K562 (cell line): ENCODE measurements around the gene PXN. TPM values are rescaled to one million over a fixed set of nuclear protein-coding genes. Genes with fewer than 3 reads are reported as not detected.
A peak's percentile ranks its signal among the peaks of the same experiment; 100 is the strongest.

ENCODE experiments used
- ATAC-seq: fragments of 200-7000 bp; cut with Tn5 transposase; 3 replicates; pipeline ENCODE4 v1.9.1; 2020; ENCODE audit warnings: moderate library complexity
- BruUV-seq: library from RNA; stranded (reverse); fragments of 400-500 nt; replicated peaks from 2 replicates; lab custom pipeline; 2021; lab: Mats Ljungman, UMichigan
- CTCF ChIA-PET: fragments of 300-600 bp; formaldehyde crosslinking; extraction: SDS; loops from one replicate; lab custom pipeline; 2021; ENCODE audit warnings: low intra/inter-chr PET ratio; lab: Yijun Ruan, JAX
- POLR2A ChIA-PET: fragments of 300-600, 350-650 bp; sonication (Branson Sonifier 250); formaldehyde crosslinking; extraction: SDS; loops from one replicate; lab custom pipeline; 2021; ENCODE audit warnings: antibody characterized with exemption, inconsistent platforms; lab: Yijun Ruan, JAX
- DNase-seq, 4 experiments: peaks; one replicate each; pipeline versions ENCODE4 v3.0.0 to v3.0.0-alpha.2; 2011 to 2018; ENCODE audit warnings: low spot score in 3 of 4, mixed read lengths in 3 of 4; ENCODE audit errors: extremely low read depth in 1 of 4
- FAIRE-seq: peaks from 2 replicates; lab custom pipeline; 2011; peaks lifted over from hg19 to GRCh38; lab: Jason Lieb, UNC
- H2AFZ ChIP-seq: 2 replicates; pipeline ENCODE4 v1.6.0; 2011; ENCODE audit warnings: low read depth, low read length, control low read depth, inconsistent platforms
- H3K27ac ChIP-seq: fragments of 200-600 bp; 3 replicates; pipeline ENCODE4 v1.8.0; 2011; ENCODE audit warnings: low read depth, mild to moderate bottlenecking, control low read depth, inconsistent platforms, low read length, moderate library complexity, mixed read lengths; ENCODE audit errors: extremely low read depth
- H3K27me3 ChIP-seq, 2 experiments: fragments of 300-600 bp in 1 of 2; 2 replicates in 1 of 2; 3 replicates in 1 of 2; pipeline versions ENCODE4 v1.6.0 to v1.8.0; 2011; ENCODE audit warnings: inconsistent platforms in 2 of 2, low read length in 2 of 2, mild to moderate bottlenecking in 1 of 2, mixed read lengths in 1 of 2, moderate library complexity in 1 of 2; ENCODE audit not compliant: control insufficient read depth in 2 of 2, insufficient read depth in 2 of 2
- H3K36me3 ChIP-seq: fragments of 300-600 bp; 3 replicates; pipeline ENCODE4 v1.8.0; 2011; ENCODE audit warnings: mild to moderate bottlenecking, low read length, inconsistent platforms; ENCODE audit not compliant: control insufficient read depth, insufficient read depth
- H3K4me1 ChIP-seq, 2 experiments: fragments of 200-600 bp in 1 of 2; replicated peaks in 1 of 2; 2 replicates in 1 of 2; 3 replicates in 1 of 2; pipeline versions ENCODE4 v1.5.1 to v1.8.0; 2011; ENCODE audit warnings: inconsistent platforms in 2 of 2, low read length in 2 of 2, mild to moderate bottlenecking in 1 of 2, mixed read lengths in 1 of 2, moderate library complexity in 1 of 2; ENCODE audit not compliant: control insufficient read depth in 2 of 2, insufficient read depth in 2 of 2
- H3K4me2 ChIP-seq: 2 replicates; pipeline ENCODE4 v1.6.1; 2011; ENCODE audit warnings: low read length, control low read depth, inconsistent platforms, mixed read lengths; ENCODE audit not compliant: insufficient read depth
- H3K4me3 ChIP-seq: fragments of 200-600 bp; sonication (generic), shearing (Covaris generic); 2 replicates; pipeline ENCODE4 v1.5.1; 2016; ENCODE audit warnings: control low read depth, inconsistent platforms
- H3K79me2 ChIP-seq: fragments of 200-600 bp; 3 replicates; pipeline ENCODE4 v1.8.0; 2011; ENCODE audit warnings: low read length, inconsistent platforms; ENCODE audit not compliant: control insufficient read depth, insufficient read depth
- H3K9ac ChIP-seq, 2 experiments: 2 replicates each; pipeline versions ENCODE4 v1.6.0 to v1.6.1; 2011; ENCODE audit warnings: low read depth in 2 of 2, low read length in 2 of 2, control low read depth in 1 of 2, inconsistent platforms in 1 of 2, mild to moderate bottlenecking in 1 of 2, mixed read lengths in 1 of 2; ENCODE audit not compliant: insufficient read depth in 1 of 2
- H3K9me1 ChIP-seq: one replicate; pipeline ENCODE4 v1.6.0; 2011; ENCODE audit warnings: inconsistent platforms, mild to moderate bottlenecking, low read length, moderate library complexity; ENCODE audit not compliant: control insufficient read depth, insufficient read depth
- H3K9me3 ChIP-seq: replicated peaks from 2 replicates; pipeline ENCODE4 v1.5.1; 2011; ENCODE audit warnings: low read depth, low read length, inconsistent platforms; ENCODE audit not compliant: control insufficient read depth, insufficient read depth
- H4K20me1 ChIP-seq: replicated peaks from 2 replicates; pipeline ENCODE4 v1.6.1; 2011; ENCODE audit warnings: low read length, inconsistent platforms, mixed read lengths; ENCODE audit not compliant: control insufficient read depth, insufficient read depth
- CAMTA2 ChIP-seq: fragments of 250-450 bp; sonication (Bioruptor Pico); conservative IDR thresholded peaks from 2 replicates; pipeline ENCODE4 v1.5.1; 2022
- CBFB ChIP-seq: sonication (generic); formaldehyde crosslinking; IDR thresholded peaks from 2 replicates; pipeline ENCODE4 v1.4.0; 2020; ENCODE audit warnings: mild to moderate bottlenecking, missing genetic modification reagents
- CHD1 ChIP-seq: fragments of 200-600 bp; sonication (generic); IDR thresholded peaks from one replicate; pipeline ENCODE4 v1.6.1; 2012; ENCODE audit warnings: mild to moderate bottlenecking, moderate library complexity, low read length, inconsistent platforms
- FOXK1 ChIP-seq: sonication (generic); formaldehyde crosslinking; IDR thresholded peaks from 2 replicates; pipeline ENCODE4 v1.8.0; 2022; ENCODE audit warnings: missing genetic modification reagents, mild to moderate bottlenecking, borderline replicate concordance
- HSF4 ChIP-seq: fragments of 250-450 bp; sonication (Bioruptor Pico); IDR thresholded peaks from 2 replicates; pipeline ENCODE4 v2.1.2; 2022; ENCODE audit warnings: mild to moderate bottlenecking, moderate library complexity, borderline replicate concordance
- ILF3 ChIP-seq: fragments of 450-650 bp; IDR thresholded peaks from 2 replicates; pipeline ENCODE4 v1.6.1; 2018; ENCODE audit warnings: antibody characterized with exemption, mild to moderate bottlenecking, moderate library complexity, borderline replicate concordance
- MAFF ChIP-seq: IDR thresholded peaks from 2 replicates; pipeline ENCODE4 v1.6.1; 2012; ENCODE audit warnings: low read length, improper control_type of control experiment
- TFAM ChIP-seq: fragments of 250-450 bp; sonication (Bioruptor Pico); conservative IDR thresholded peaks from 2 replicates; pipeline ENCODE4 v1.5.0; 2021; ENCODE audit warnings: mild to moderate bottlenecking, moderate library complexity
- ZBTB11 ChIP-seq, 3 experiments: fragments of 200-800 bp in 1 of 3; fragments of 250-450 bp in 1 of 3; fragments of 450-650 bp in 1 of 3; sonication (Bioruptor Pico) in 1 of 3; sonication (Bioruptor generic) in 1 of 3; formaldehyde crosslinking in 1 of 3; IDR thresholded peaks; 2 replicates each; pipeline versions ENCODE4 v1.6.1 to v1.8.0; 2016 to 2022; ENCODE audit warnings: mild to moderate bottlenecking in 2 of 3, missing genetic modification characterization in 2 of 3, missing compliant biosample characterization in 1 of 3, moderate library complexity in 1 of 3
- ZFX ChIP-seq: sonication (generic); formaldehyde crosslinking; IDR thresholded peaks from 2 replicates; pipeline ENCODE4 v1.8.0; 2022; ENCODE audit warnings: mild to moderate bottlenecking, missing genetic modification reagents, moderate library complexity
- ZNF354B ChIP-seq: fragments of 250-450 bp; sonication (Bioruptor Pico); IDR thresholded peaks from 2 replicates; pipeline ENCODE4 v1.4.0; 2020
- WGBS: fragments of 100-300 bp; shearing (Covaris generic); methylation state at CpG from one replicate; pipeline ENCODE4 v1.1.6; 2016; ENCODE audit warnings: low coverage, mixed read lengths; ENCODE audit not compliant: insufficient coverage; ENCODE audit errors: missing lambda C conversion rate; 5-methylcytosine and 5-hydroxymethylcytosine counted together
- in situ Hi-C: fragments of 300-500 bp; cut with MboI; formaldehyde crosslinking; loops from 4 replicates; pipeline ENCODE4 v1.15.0; 2018; ENCODE audit warnings: inconsistent platforms, mixed read lengths
- intact Hi-C: fragments of 100-400 bp; cut with micrococcal nuclease; formaldehyde crosslinking; loops from 2 replicates; pipeline ENCODE4 v1.14.2; 2022
- polyA plus RNA-seq, 8 experiments: library from polyadenylated mRNA; depleted of rRNA in 4 of 8; stranded (reverse) in 5 of 8; unstranded in 3 of 8; fragments of >200 nt; fragmentation: Nextera tagmentation in 2 of 8; fragmentation: Illumina TruSeq in 1 of 8; extraction: Ambion mirVana in 2 of 8; extraction: Trizol in 1 of 8; gene quantifications; 2 replicates each; pipeline versions ENCODE4 v1.2.1 to v1.2.3, GENCODE V29; 2011 to 2014; ENCODE audit warnings: inconsistent platforms in 1 of 8, missing spikeins in 1 of 8
- total RNA-seq, 7 experiments: library from RNA; depleted of rRNA in 6 of 7; stranded (reverse); fragments of >200 nt in 6 of 7; fragmentation: Illumina TruSeq in 2 of 7; extraction: Trizol in 2 of 7; gene quantifications; 2 replicates each; pipeline versions ENCODE4 v1.2.1 to v1.2.3, GENCODE V29; 2011 to 2021; ENCODE audit warnings: low replicate concordance in 1 of 7
- TF ChIP-seq, protein P1 (sequence below): fragments of 450-650 bp; IDR thresholded peaks from one replicate; pipeline ENCODE4 v1.6.1; 2018; ENCODE audit warnings: mild to moderate bottlenecking, moderate library complexity; ENCODE audit not compliant: partially characterized antibody
- TF ChIP-seq, protein P2 (sequence below): fragments of 200-400 bp; formaldehyde crosslinking; IDR thresholded peaks from 2 replicates; pipeline ENCODE4 v1.6.1; 2017; ENCODE audit warnings: mild to moderate bottlenecking, low read depth, low read length, moderate library complexity

The PXN gene
- total and polyA plus RNA-seq, 9 of the 15 experiments (the other 6 are each of a cell fraction or from before 2014, with no cell fraction given), result 4.0 to 74.1 (median 18.6) TPM

DNA sequence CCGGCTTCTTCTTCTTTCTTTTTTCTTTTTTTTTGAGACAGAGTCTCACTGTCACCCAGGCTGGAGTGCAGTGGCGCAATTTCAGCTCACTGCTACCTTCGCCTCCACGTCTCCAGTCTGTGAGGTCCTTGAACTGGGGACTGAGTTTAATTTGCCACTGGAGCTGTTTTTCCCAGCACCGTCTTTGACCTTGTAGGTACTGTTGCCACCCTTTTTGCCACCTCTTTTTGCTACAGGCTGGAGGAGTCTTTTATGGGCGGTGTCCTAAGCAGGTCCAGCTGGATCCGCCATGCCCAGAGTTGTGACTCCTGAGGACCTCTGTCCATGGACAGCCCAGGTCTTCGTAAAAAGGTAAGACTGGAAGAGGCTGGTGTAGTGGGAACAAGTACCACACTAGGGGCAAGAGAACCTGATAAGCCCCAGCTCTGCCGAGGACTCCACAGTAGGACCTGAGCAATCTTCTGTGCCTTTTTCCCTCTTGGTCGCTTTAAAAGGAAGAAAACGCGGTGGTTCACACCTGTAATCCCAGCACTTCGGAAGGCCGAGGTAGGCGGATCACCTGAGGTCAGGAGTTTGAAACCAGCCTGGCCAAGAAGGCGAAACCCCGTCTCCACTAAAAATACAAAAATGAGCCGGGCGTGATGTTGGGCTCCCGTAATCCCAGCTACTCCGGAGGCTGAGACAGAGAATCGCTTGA lies 25.2 kb upstream of the PXN start (continued):
- TF ChIP-seq ZBTB11 (CRISPR knock-in tag; IDR thresholded peaks at IDR 0.05), result peak in 1 of 3 experiments; percentile 44; a peak in 1 of 6 replicates

GRCh38 chr12:120287491-120287890 lies 22.0 kb upstream of the PXN start:
- Histone ChIP-seq H3K4me2 (no peak overlapping the region), H3K27ac (no peak overlapping the region), H3K4me3 (no peak overlapping the region), H3K9ac (no peak overlapping the region), H3K27me3 (no peaks in the 10 kb centered on the region), H3K4me1 (peaks cover 5 to 27% of the 10 kb centered on the region in 2 experiments; a peak in 3 of 5 replicates), H4K20me1 (no peaks in the 10 kb centered on the region), H2AFZ (no peak overlapping the region), H3K9me1 (no peaks in the 10 kb centered on the region), H3K79me2 (no peaks in the 10 kb centered on the region), H3K9me3 (no peaks in the 10 kb centered on the region), H3K36me3 (no peaks in the 10 kb centered on the region)
- CTCF ChIA-PET, result no interaction called here
- FAIRE-seq, result no peak
- in situ Hi-C loops, result no loop called here
- intact Hi-C loops, result no loop called here
- 21% methylated on average over 12 of the region's 12 CpGs for WGBS
- POLR2A ChIA-PET, result interaction anchor here (0.6 to 7.4 kb wide), 10 partner anchors 13 to 1346 kb away, joined by 3 to 37 read pairs (median 4); partner anchors contain the start of gene RPLP0
- no peak for ATAC-seq
- no TSS peak for BruUV-seq
- DNase-seq, result no peak
- TF ChIP-seq CAMTA2, result no peak
- no peak for TF ChIP-seq ZFX (CRISPR knock-in tag)
- no peak for TF ChIP-seq TFAM (CRISPR knock-in tag)
- TF ChIP-seq ILF3, result no peak
- no peak for TF ChIP-seq FOXK1 (CRISPR knock-in tag)
- no peak for TF ChIP-seq HSF4 (CRISPR knock-in tag)
- TF ChIP-seq MAFF, result no peak
- TF ChIP-seq, protein P1, sequence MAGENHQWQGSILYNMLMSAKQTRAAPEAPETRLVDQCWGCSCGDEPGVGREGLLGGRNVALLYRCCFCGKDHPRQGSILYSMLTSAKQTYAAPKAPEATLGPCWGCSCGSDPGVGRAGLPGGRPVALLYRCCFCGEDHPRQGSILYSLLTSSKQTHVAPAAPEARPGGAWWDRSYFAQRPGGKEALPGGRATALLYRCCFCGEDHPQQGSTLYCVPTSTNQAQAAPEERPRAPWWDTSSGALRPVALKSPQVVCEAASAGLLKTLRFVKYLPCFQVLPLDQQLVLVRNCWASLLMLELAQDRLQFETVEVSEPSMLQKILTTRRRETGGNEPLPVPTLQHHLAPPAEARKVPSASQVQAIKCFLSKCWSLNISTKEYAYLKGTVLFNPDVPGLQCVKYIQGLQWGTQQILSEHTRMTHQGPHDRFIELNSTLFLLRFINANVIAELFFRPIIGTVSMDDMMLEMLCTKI, result no peak
- TF ChIP-seq, protein P2, sequence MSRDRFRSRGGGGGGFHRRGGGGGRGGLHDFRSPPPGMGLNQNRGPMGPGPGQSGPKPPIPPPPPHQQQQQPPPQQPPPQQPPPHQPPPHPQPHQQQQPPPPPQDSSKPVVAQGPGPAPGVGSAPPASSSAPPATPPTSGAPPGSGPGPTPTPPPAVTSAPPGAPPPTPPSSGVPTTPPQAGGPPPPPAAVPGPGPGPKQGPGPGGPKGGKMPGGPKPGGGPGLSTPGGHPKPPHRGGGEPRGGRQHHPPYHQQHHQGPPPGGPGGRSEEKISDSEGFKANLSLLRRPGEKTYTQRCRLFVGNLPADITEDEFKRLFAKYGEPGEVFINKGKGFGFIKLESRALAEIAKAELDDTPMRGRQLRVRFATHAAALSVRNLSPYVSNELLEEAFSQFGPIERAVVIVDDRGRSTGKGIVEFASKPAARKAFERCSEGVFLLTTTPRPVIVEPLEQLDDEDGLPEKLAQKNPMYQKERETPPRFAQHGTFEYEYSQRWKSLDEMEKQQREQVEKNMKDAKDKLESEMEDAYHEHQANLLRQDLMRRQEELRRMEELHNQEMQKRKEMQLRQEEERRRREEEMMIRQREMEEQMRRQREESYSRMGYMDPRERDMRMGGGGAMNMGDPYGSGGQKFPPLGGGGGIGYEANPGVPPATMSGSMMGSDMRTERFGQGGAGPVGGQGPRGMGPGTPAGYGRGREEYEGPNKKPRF, result no peak
- TF ChIP-seq CHD1, result no peak
- no peak for TF ChIP-seq ZNF354B (CRISPR knock-in tag)
- no peak for TF ChIP-seq CBFB
